OCI-LY3 (cell line): ENCODE measurements around the gene OSBPL3.

Experiments used
- EZH2phosphoT487 ChIP-seq: fragments of 200-600 bp; shearing (Covaris generic); IDR thresholded peaks from 2 replicates; pipeline ENCODE4 v1.6.1; 2018; ENCODE audit warnings: antibody characterized with exemption, mixed run types, low read depth
- TF ChIP-seq, protein P1 (sequence below): fragments of 200-600, 300-600 bp; sonication (generic); IDR thresholded peaks from 2 replicates; pipeline ENCODE4 v1.5.1; 2014; ENCODE audit warnings: antibody characterized with exemption, low read length, low read depth

DNA sequence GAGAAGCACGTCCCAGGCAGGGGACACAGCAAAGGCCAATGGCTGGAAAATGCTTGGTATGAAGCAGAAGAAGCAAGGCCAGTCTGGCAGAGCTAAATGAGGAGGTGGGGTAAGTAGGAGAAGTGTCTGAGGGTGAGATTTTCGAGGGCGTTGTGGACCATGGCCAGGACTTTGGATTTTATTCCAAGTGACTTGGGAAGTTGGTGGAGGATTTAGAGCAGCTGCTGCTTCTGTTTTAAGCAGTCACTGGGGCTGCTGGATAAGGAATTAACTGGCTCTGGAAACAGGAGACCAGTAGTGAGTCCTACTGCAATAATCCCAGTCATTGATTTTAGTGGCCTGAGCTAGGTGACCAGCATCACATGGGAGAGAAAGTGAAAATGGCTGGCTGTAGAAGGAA is 155.1 kb downstream of the OSBPL3 start:
- TF ChIP-seq, protein P1, sequence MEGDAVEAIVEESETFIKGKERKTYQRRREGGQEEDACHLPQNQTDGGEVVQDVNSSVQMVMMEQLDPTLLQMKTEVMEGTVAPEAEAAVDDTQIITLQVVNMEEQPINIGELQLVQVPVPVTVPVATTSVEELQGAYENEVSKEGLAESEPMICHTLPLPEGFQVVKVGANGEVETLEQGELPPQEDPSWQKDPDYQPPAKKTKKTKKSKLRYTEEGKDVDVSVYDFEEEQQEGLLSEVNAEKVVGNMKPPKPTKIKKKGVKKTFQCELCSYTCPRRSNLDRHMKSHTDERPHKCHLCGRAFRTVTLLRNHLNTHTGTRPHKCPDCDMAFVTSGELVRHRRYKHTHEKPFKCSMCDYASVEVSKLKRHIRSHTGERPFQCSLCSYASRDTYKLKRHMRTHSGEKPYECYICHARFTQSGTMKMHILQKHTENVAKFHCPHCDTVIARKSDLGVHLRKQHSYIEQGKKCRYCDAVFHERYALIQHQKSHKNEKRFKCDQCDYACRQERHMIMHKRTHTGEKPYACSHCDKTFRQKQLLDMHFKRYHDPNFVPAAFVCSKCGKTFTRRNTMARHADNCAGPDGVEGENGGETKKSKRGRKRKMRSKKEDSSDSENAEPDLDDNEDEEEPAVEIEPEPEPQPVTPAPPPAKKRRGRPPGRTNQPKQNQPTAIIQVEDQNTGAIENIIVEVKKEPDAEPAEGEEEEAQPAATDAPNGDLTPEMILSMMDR = no peak
- TF ChIP-seq EZH2phosphoT487 = no peak
